ENCODE data around the gene CFAP43.

DNA sequence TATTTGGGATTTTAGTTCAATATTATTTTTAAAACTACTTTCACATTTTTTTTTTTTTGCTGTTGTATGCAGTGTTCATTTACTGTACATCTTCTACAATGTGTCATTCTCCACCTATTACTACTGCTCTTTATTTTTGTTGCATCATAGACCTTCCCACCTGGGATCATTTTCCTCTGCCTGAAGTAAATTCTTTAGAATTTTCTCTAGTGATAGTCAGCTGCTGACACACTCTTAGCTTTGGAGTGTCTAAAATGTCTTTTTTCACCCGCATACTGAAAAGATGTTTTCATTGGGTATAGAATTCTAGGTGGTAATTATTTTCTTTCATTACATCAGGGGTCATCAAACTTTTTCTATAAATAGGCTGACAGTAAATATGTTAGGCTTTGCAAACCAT is 30.5 kb downstream of the CFAP43 start:
- TF ChIP-seq, protein P1, sequence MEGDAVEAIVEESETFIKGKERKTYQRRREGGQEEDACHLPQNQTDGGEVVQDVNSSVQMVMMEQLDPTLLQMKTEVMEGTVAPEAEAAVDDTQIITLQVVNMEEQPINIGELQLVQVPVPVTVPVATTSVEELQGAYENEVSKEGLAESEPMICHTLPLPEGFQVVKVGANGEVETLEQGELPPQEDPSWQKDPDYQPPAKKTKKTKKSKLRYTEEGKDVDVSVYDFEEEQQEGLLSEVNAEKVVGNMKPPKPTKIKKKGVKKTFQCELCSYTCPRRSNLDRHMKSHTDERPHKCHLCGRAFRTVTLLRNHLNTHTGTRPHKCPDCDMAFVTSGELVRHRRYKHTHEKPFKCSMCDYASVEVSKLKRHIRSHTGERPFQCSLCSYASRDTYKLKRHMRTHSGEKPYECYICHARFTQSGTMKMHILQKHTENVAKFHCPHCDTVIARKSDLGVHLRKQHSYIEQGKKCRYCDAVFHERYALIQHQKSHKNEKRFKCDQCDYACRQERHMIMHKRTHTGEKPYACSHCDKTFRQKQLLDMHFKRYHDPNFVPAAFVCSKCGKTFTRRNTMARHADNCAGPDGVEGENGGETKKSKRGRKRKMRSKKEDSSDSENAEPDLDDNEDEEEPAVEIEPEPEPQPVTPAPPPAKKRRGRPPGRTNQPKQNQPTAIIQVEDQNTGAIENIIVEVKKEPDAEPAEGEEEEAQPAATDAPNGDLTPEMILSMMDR (IDR thresholded peaks at IDR 0.05): no peak
- no peak for TF ChIP-seq POLR2A (IDR thresholded peaks at IDR 0.05)

Data from adrenal gland (tissue), 5 donors.